Smooth muscle cell (in vitro differentiated cells): ENCODE data around the gene FGF1. TPM values are rescaled to one million over a fixed set of nuclear protein-coding genes. Genes with fewer than 3 reads are reported as not detected.

Experiments
- DNase-seq: peaks from one replicate; lab custom pipeline; 2025; ENCODE audit not compliant: unreplicated experiment; lab: John Stamatoyannopoulos, UW
- H2AFZ ChIP-seq: fragments of 200-600 bp; sonication (generic); 2 replicates; pipeline ENCODE4 v1.6.0; 2016; ENCODE audit warnings: antibody characterized with exemption, low read depth, mild to moderate bottlenecking
- H3F3A ChIP-seq: fragments of 200-600 bp; sonication (generic); 2 replicates; pipeline ENCODE4 v1.6.0; 2017; ENCODE audit warnings: antibody characterized with exemption, low read depth
- H3K27ac ChIP-seq: fragments of 200-600 bp; sonication (generic); 2 replicates; pipeline ENCODE4 v1.5.1; 2016; ENCODE audit warnings: low read depth, mild to moderate bottlenecking
- H3K27me3 ChIP-seq: fragments of 200-600 bp; sonication (generic); 2 replicates; pipeline ENCODE4 v1.6.1; 2016; ENCODE audit warnings: low read depth, mild to moderate bottlenecking
- H3K36me3 ChIP-seq: fragments of 200-600 bp; sonication (generic); 2 replicates; pipeline ENCODE4 v1.5.1; 2016; ENCODE audit warnings: low read depth
- H3K4me1 ChIP-seq: fragments of 200-600 bp; sonication (generic); 2 replicates; pipeline ENCODE4 v1.5.1; 2016; ENCODE audit warnings: low read depth
- H3K4me2 ChIP-seq: fragments of 200-600 bp; sonication (generic); 2 replicates; pipeline ENCODE4 v1.6.0; 2016; ENCODE audit warnings: mild to moderate bottlenecking
- H3K4me3 ChIP-seq: fragments of 200-600 bp; sonication (generic); 2 replicates; pipeline ENCODE4 v1.5.1; 2016; ENCODE audit warnings: mild to moderate bottlenecking
- H3K79me2 ChIP-seq: fragments of 200-600 bp; sonication (generic); 2 replicates; pipeline ENCODE4 v1.6.0; 2016; ENCODE audit warnings: low read depth, mild to moderate bottlenecking
- H3K9ac ChIP-seq: fragments of 200-600 bp; sonication (generic); 2 replicates; pipeline ENCODE4 v1.6.0; 2016; ENCODE audit warnings: low read depth
- H3K9me3 ChIP-seq: fragments of 200-600 bp; sonication (generic); replicated peaks from 2 replicates; pipeline ENCODE4 v1.5.1; 2016; ENCODE audit warnings: low read depth
- H4K20me1 ChIP-seq: fragments of 200-600 bp; sonication (generic); 2 replicates; pipeline ENCODE4 v1.6.0; 2016; ENCODE audit warnings: low read depth
- WGBS: methylation state at CpG from one replicate; pipeline ENCODE4 v1.1.7; 2016; ENCODE audit warnings: low lambda C conversion rate; 5-methylcytosine and 5-hydroxymethylcytosine counted together
- polyA plus RNA-seq: library from polyadenylated mRNA; unstranded; fragments of >200 nt; fragmentation: Nextera tagmentation; extraction: Ambion mirVana; gene quantifications from 2 replicates; pipeline ENCODE4 v1.2.1, GENCODE V29; 2016
- total RNA-seq: library from RNA; depleted of rRNA; stranded (reverse); fragments of >200 nt; gene quantifications from 2 replicates; pipeline ENCODE4 v1.2.3, GENCODE V29; 2014
- TF ChIP-seq, protein P1 (sequence below): fragments of 200-600 bp; sonication (generic); IDR thresholded peaks from 2 replicates; pipeline ENCODE4 v1.5.1; 2017; ENCODE audit warnings: borderline replicate concordance, mild to moderate bottlenecking, antibody characterized with exemption; ENCODE audit not compliant: insufficient read depth, poor library complexity, severe bottlenecking

Gene FGF1
- total and polyA plus RNA-seq, 2 experiments from 2014 or later = 91.7 to 111 TPM

DNA sequence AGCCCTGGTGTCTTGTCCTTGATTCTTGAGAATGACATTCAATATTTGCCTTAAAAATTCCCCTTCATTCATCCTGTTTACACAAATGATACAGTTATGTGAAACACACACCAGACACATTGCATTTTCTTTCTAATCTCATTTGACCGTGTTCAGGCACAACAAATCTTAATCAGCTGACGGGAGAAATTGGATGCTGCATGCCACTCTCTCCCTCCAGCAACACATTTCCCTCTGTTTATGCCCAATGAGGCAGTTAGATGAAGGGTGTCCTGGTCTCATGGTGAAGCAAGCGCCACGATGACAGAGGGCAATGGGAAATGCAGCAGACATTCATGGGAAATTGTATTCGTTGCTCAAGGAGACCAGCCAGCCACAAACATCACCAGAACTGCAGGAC, 3.2 kb upstream of the FGF1 start:
- no peaks in the 10 kb centered on the region for H3K79me2 ChIP-seq
- peaks cover 12% of the 10 kb centered on the region for H3K4me1 ChIP-seq
- H3K4me2 ChIP-seq = peak overlapping the region; percentile 6
- peaks cover 23% of the 10 kb centered on the region for H3F3A ChIP-seq
- no peaks in the 10 kb centered on the region for H3K36me3 ChIP-seq
- no peaks in the 10 kb centered on the region for H4K20me1 ChIP-seq
- DNase-seq = no peak
- H2AFZ ChIP-seq = peak overlapping the region; percentile 70
- TF ChIP-seq, protein P1, sequence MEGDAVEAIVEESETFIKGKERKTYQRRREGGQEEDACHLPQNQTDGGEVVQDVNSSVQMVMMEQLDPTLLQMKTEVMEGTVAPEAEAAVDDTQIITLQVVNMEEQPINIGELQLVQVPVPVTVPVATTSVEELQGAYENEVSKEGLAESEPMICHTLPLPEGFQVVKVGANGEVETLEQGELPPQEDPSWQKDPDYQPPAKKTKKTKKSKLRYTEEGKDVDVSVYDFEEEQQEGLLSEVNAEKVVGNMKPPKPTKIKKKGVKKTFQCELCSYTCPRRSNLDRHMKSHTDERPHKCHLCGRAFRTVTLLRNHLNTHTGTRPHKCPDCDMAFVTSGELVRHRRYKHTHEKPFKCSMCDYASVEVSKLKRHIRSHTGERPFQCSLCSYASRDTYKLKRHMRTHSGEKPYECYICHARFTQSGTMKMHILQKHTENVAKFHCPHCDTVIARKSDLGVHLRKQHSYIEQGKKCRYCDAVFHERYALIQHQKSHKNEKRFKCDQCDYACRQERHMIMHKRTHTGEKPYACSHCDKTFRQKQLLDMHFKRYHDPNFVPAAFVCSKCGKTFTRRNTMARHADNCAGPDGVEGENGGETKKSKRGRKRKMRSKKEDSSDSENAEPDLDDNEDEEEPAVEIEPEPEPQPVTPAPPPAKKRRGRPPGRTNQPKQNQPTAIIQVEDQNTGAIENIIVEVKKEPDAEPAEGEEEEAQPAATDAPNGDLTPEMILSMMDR = no peak
- WGBS = 47% methylated on average over 5 of the region's 5 CpGs
- no peaks in the 10 kb centered on the region for H3K9me3 ChIP-seq
- H3K27ac ChIP-seq = peak overlapping the region; percentile 36
- no peak overlapping the region for H3K4me3 ChIP-seq
- H3K9ac ChIP-seq = no peak overlapping the region
- H3K27me3 ChIP-seq = no peaks in the 10 kb centered on the region

DNA sequence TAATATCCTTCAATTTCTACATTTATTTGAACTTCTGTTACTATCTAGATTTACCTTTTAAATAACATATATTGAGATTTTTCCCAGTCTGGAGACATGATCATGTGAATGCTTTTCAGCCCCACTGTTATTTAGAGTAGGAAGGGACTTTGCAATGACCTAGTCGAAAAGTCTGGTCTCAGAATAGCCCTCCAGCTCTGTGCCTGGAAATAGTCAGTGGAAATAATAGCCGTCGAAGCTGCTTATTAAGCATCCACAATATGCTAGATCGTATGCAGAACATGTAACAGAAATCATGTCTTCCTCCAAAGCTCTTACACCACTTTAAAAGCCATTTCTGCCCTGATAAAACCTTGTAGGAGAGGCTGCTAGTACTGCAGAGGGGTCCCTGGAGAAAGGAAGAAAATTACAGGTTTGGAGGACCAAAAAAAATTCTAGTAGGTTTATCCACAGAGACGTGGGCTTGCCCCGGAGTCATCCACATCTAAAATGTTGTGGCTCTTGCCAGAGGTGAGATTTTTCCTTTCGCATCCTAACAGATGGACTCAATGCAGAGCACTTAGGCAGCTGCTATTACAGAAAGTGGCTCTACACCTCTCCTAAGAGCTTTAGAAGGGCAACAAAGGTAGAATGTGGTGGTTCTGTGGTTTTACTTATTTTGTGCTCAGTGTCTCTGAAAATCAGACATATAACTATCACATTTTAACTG, 2.5 kb upstream of the FGF1 start:
- H4K20me1 ChIP-seq = no peaks in the 10 kb centered on the region
- no peaks in the 10 kb centered on the region for H3K9me3 ChIP-seq
- TF ChIP-seq, protein P1 = no peak
- H3K4me3 ChIP-seq = no peak overlapping the region
- H2AFZ ChIP-seq = no peak overlapping the region
- no peaks in the 10 kb centered on the region for H3K36me3 ChIP-seq
- H3F3A ChIP-seq = peaks cover 26% of the 10 kb centered on the region
- DNase-seq = no peak
- WGBS = 55% methylated on average over 7 of the region's 7 CpGs
- H3K4me1 ChIP-seq = peaks cover 15% of the 10 kb centered on the region
- no peak overlapping the region for H3K9ac ChIP-seq
- H3K4me2 ChIP-seq = no peak overlapping the region
- no peaks in the 10 kb centered on the region for H3K27me3 ChIP-seq
- peak overlapping the region; percentile 36 for H3K27ac ChIP-seq
- H3K79me2 ChIP-seq = no peaks in the 10 kb centered on the region

DNA sequence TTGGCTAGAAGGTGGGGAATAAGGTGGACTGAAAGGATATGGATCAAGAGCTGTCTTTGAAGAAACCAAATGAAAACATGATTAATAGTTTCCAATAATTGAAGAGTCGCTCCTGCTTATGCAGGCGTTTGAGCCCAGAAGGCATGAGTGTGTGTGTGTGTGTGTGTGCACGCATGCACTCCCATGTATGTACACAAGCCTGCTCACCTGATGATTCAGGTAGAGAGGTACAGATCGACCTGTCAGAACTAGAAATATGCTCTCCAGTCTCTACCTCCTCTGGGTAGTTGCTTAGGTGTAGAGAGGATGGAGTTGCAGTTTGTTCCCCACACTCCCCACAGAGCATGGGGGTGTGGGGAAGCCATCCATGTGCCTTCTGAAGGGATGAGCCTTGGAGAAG, 1.1 kb upstream of the FGF1 start:
- peak overlapping the region; percentile 34 for H3K9ac ChIP-seq
- WGBS = 96% methylated on average over 4 of the region's 4 CpGs

More for the DNA sequence above, 1.1 kb upstream of the FGF1 start:
- Histone ChIP-seq H3K27me3 (no peaks in the 10 kb centered on the region), H3K36me3 (no peaks in the 10 kb centered on the region), H3K4me2 (peak overlapping the region; percentile 67), H3K27ac (peak overlapping the region; percentile 90), H3K4me3 (no peak overlapping the region), H3K4me1 (peaks cover 15% of the 10 kb centered on the region), H3K79me2 (no peaks in the 10 kb centered on the region), H4K20me1 (no peaks in the 10 kb centered on the region), H3K9me3 (no peaks in the 10 kb centered on the region), H2AFZ (no peak overlapping the region), H3F3A (peaks cover 26% of the 10 kb centered on the region)
- TF ChIP-seq, protein P1 = no peak
- DNase-seq = no peak
